ENCODE data around the gene UBE2M. TPM values are rescaled to one million over a fixed set of nuclear protein-coding genes. Genes with fewer than 3 reads are reported as not detected.

Gene UBE2M
- total RNA-seq, 1 donor from 2014 or later: 53.8 TPM

- DNase-seq (no peak), ATAC-seq (no peak)
- intact Hi-C loops (cut with DNase I): no loop called here
These were observed 13.8 kb upstream of the UBE2M start for GRCh38 chr19:58572026-58572817.

GRCh38 chr19:58571575-58571947 lies 13.2 kb upstream of the UBE2M start:
- peaks cover 23% of the 10 kb centered on the region for H3K36me3 ChIP-seq
- H3K4me3 ChIP-seq: no peak overlapping the region
- DNase-seq (peak; percentile 41), ATAC-seq (no peak)
- no peak overlapping the region for H3K27ac ChIP-seq
- H3K4me1 ChIP-seq: peaks cover 18% of the 10 kb centered on the region
- TF ChIP-seq CTCF (IDR thresholded peaks at IDR 0.05): no peak
- no peaks in the 10 kb centered on the region for H3K27me3 ChIP-seq
- intact Hi-C loops (cut with DNase I): no loop called here
- H3K9me3 ChIP-seq: no peaks in the 10 kb centered on the region

More at GRCh38 chr19:58572026-58572817, 13.8 kb upstream of the UBE2M start:
- TF ChIP-seq CTCF (IDR thresholded peaks at IDR 0.05): no peak
- Histone ChIP-seq H3K27ac (peak overlapping the region; percentile 94), H3K27me3 (no peaks in the 10 kb centered on the region), H3K9me3 (no peaks in the 10 kb centered on the region), H3K36me3 (peaks cover 17% of the 10 kb centered on the region), H3K4me3 (peak overlapping the region; percentile 66), H3K4me1 (peaks cover 18% of the 10 kb centered on the region)

GRCh38 chr19:58570770-58571574 lies 12.6 kb upstream of the UBE2M start:
- intact Hi-C loops (cut with DNase I): no loop called here
- peaks cover 23% of the 10 kb centered on the region for H3K36me3 ChIP-seq

GRCh38 chr19:58569943-58570670 lies 11.7 kb upstream of the UBE2M start:
- TF ChIP-seq CTCF (IDR thresholded peaks at IDR 0.05): no peak
- no peak overlapping the region for H3K27ac ChIP-seq
- H3K9me3 ChIP-seq: no peaks in the 10 kb centered on the region
- peaks cover 18% of the 10 kb centered on the region for H3K4me1 ChIP-seq
- ATAC-seq (no peak), DNase-seq (peak; percentile 57)
- no peaks in the 10 kb centered on the region for H3K27me3 ChIP-seq
- H3K4me3 ChIP-seq: no peak overlapping the region
- intact Hi-C loops (cut with DNase I): no loop called here
- H3K36me3 ChIP-seq: peaks cover 23% of the 10 kb centered on the region

More at GRCh38 chr19:58570770-58571574, 12.6 kb upstream of the UBE2M start:
- no peak for TF ChIP-seq CTCF (IDR thresholded peaks at IDR 0.05)
- Histone ChIP-seq H3K4me1 (peaks cover 18% of the 10 kb centered on the region), H3K27ac (no peak overlapping the region), H3K4me3 (no peak overlapping the region), H3K27me3 (no peaks in the 10 kb centered on the region), H3K9me3 (no peaks in the 10 kb centered on the region)
- DNase-seq (peak; percentile 63), ATAC-seq (no peak)

- H3K36me3 ChIP-seq: peaks cover 23% of the 10 kb centered on the region
- intact Hi-C loops (cut with DNase I): no loop called here
- no peak overlapping the region for H3K4me3 ChIP-seq
- peak; percentile 45 for DNase-seq
- TF ChIP-seq CTCF (IDR thresholded peaks at IDR 0.05): no peak
- peaks cover 15% of the 10 kb centered on the region for H3K4me1 ChIP-seq
- H3K27me3 ChIP-seq: no peaks in the 10 kb centered on the region
- H3K9me3 ChIP-seq: no peaks in the 10 kb centered on the region
- no peak for ATAC-seq
- no peak overlapping the region for H3K27ac ChIP-seq
These were observed 11.0 kb upstream of the UBE2M start for GRCh38 chr19:58569191-58569942.
